Renal cortical epithelial cell (primary cell): ENCODE measurements around the gene MSI2. TPM values are rescaled to one million over a fixed set of nuclear protein-coding genes. Genes with fewer than 3 reads are reported as not detected.

ENCODE experiments used
- DNase-seq: peaks from one replicate; pipeline ENCODE4 v3.0.0-alpha.2; 2011; ENCODE audit warnings: low read depth
- total RNA-seq: library from RNA; depleted of rRNA; stranded (reverse); fragments of >200 nt; gene quantifications from 2 replicates; pipeline ENCODE4 v1.2.3, GENCODE V29; 2014

MSI2 gene
- total RNA-seq, 1 donor from 2014 or later = 90.2 TPM

- no peak for DNase-seq
Observed at GRCh38 chr17:57522042-57523005, 266.0 kb downstream of the MSI2 start.

GRCh38 chr17:57523926-57524632 is 267.8 kb downstream of the MSI2 start:
- peak; percentile 74 for DNase-seq

GRCh38 chr17:57524839-57525568 is 268.7 kb downstream of the MSI2 start:
- DNase-seq = no peak

GRCh38 chr17:57527221-57528057 is 271.1 kb downstream of the MSI2 start:
- DNase-seq = no peak

GRCh38 chr17:57528058-57528451 is 271.7 kb downstream of the MSI2 start:
- DNase-seq = no peak

- DNase-seq = no peak
Observed at GRCh38 chr17:57530026-57530425, 273.7 kb downstream of the MSI2 start.

GRCh38 chr17:57530508-57530907 is 274.2 kb downstream of the MSI2 start:
- DNase-seq = peak; percentile 35

- no peak for DNase-seq
Observed at GRCh38 chr17:57531078-57531477, 274.8 kb downstream of the MSI2 start.

GRCh38 chr17:57531648-57532504 is 275.6 kb downstream of the MSI2 start:
- peak; percentile 34 for DNase-seq

GRCh38 chr17:57532556-57532955 is 276.2 kb downstream of the MSI2 start:
- DNase-seq = no peak

GRCh38 chr17:57532966-57533365 is 276.6 kb downstream of the MSI2 start:
- DNase-seq = no peak

GRCh38 chr17:57533684-57534305 is 277.5 kb downstream of the MSI2 start:
- DNase-seq = no peak

GRCh38 chr17:57534863-57535248 is 278.5 kb downstream of the MSI2 start:
- DNase-seq = no peak

GRCh38 chr17:57535249-57535966 is 279.1 kb downstream of the MSI2 start:
- DNase-seq = no peak

GRCh38 chr17:57536289-57536688 is 280.0 kb downstream of the MSI2 start:
- DNase-seq = no peak

- DNase-seq = no peak
Observed at GRCh38 chr17:57536789-57537523, 280.6 kb downstream of the MSI2 start.

GRCh38 chr17:57537524-57538410 is 281.4 kb downstream of the MSI2 start:
- peak; percentile 30 for DNase-seq
